GM13977 (cell line): Measurements from ENCODE around the gene TSHZ1.

ENCODE experiments used
- DNase-seq: peaks from one replicate; pipeline ENCODE4 v3.0.0; 2012; ENCODE audit warnings: low spot score
- in situ Hi-C: fragments of 300-500 bp; cut with MboI; formaldehyde crosslinking; loops from one replicate; pipeline ENCODE4 v1.12.0; 2022; ENCODE audit warnings: low sequenced_read_pairs, low pct_unique_long_range_greater_than_20kb, mixed read lengths, inconsistent platforms; ENCODE audit not compliant: unreplicated experiment
- TF ChIP-seq, protein P1 (sequence below): IDR thresholded peaks from 2 replicates; pipeline ENCODE4 v1.5.1; 2012; ENCODE audit warnings: mild to moderate bottlenecking, control low read depth; ENCODE audit not compliant: insufficient read depth; ENCODE audit errors: extremely low read depth, missing control alignments

The TSHZ1 gene

DNA sequence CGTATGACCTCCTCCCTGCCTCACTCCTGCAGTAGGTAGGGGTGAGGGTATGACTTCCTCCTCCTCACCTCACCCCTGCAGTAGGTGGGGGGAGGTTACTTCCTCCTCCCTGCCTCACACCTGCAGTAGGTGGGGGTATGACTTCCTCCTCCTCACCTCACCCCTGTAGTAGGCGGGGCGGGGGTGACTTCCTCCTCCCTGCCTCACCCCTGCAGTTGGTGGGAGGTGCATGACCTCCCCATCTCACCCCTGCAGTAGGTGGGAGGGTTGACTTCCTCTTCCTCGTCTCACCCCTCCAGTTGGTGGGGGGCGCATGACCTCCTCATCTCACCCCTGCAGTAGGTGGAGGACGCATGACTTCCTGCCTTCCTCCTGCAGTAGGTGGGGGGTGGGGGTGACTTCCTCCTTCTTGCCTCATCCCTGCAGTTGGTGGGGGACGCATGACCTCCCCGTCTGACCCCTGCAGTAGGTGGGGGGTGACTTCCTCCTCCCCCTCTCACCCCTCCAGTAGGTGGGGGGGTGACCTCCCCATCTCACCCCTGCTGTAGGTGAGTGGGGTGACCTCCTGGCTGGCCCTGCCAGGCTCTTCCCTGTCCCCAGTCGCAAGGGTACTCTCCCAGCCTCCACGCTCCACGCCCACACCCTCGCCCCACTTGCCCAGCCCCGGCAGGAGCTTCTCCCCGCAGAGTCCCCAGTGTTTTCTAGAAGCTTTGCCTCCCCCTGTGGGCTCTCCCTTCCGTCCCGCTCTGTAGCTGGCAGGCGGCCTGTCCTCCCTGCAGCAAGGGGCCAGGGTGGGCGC, 39.3 kb downstream of the TSHZ1 start:
- TF ChIP-seq, protein P1, sequence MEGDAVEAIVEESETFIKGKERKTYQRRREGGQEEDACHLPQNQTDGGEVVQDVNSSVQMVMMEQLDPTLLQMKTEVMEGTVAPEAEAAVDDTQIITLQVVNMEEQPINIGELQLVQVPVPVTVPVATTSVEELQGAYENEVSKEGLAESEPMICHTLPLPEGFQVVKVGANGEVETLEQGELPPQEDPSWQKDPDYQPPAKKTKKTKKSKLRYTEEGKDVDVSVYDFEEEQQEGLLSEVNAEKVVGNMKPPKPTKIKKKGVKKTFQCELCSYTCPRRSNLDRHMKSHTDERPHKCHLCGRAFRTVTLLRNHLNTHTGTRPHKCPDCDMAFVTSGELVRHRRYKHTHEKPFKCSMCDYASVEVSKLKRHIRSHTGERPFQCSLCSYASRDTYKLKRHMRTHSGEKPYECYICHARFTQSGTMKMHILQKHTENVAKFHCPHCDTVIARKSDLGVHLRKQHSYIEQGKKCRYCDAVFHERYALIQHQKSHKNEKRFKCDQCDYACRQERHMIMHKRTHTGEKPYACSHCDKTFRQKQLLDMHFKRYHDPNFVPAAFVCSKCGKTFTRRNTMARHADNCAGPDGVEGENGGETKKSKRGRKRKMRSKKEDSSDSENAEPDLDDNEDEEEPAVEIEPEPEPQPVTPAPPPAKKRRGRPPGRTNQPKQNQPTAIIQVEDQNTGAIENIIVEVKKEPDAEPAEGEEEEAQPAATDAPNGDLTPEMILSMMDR = no peak
- no peak for DNase-seq
- in situ Hi-C loops = no loop called here

DNA sequence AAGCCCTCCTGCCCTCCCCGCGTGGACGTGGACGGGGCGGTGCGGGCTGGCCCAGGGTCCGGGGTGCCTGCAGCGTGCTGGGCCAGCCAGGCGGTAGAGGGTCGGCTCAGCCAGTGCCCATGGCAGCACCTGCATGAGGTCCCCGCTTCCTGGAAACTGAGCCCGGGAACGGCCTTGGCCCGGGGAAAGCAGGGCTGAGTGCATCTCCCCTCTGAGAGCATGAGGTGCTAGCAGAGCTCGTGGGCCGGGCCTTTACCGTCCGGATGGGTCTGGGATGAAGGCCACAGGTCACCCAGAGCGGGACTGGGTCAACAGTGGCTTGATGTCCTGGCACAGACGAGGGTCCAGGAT, 39.8 kb downstream of the TSHZ1 start:
- TF ChIP-seq, protein P1 = no peak
- DNase-seq = no peak
- in situ Hi-C loops = no loop called here

DNA sequence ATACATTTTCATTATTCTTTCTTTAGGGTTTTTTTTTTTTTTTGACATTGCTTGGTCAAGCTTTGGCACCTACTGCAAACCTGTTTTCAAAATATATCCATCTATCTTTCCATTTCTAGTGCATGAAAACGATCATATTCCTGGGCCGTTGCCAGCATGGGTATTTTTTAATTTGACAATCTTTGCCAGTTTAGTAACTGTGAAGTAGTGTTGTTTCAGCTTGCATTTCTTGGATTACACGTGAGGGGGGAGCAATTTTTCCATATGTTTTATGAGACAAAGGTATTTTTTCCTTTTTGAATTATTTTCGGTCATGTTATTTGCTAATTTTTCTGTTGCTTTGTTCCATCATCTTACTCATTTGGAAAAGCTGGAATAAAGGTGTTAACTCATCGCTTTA, 40.9 kb downstream of the TSHZ1 start:
- in situ Hi-C loops = no loop called here
- TF ChIP-seq, protein P1 = no peak
- no peak for DNase-seq

DNA sequence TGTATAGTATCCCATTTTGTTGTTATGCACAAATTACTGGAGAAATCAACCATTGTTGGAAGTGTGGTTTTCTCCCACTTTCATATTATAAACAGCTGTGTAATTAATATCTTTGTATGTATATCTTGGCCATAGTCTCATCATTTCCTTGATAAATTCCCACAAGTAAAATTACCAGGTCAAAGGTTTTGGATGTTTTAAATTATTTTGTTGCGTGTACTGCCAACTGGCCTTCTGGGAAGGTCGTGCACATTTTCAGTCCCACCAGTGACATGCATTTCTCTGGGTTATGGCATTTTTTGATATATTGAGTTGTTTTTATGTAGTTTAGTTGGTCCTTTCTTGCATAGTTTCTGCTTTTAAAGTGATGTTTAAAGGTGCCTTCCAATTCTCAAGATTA, 41.5 kb downstream of the TSHZ1 start:
- no peak for DNase-seq
- in situ Hi-C loops = no loop called here
- TF ChIP-seq, protein P1 = no peak

DNA sequence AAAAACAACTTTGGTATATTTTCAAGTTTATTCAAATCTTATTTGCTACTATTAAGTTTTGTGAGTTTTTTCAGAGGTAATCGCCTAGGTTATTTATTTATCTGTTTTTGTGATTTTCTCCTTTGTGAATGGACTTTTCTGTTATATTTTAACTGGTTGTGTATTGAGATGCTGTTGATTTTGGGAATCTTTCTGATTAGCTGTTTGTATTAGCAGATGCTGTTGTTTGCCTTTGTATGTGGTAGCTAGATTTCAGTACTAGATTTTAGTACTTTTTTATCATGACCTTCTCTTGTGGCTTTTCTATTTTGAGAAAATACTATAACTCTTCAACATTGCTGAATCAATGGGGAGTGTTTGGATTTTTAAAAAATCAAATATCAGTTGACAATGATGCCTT, 42.4 kb downstream of the TSHZ1 start:
- DNase-seq = no peak
- in situ Hi-C loops = no loop called here
- TF ChIP-seq, protein P1 = no peak

DNA sequence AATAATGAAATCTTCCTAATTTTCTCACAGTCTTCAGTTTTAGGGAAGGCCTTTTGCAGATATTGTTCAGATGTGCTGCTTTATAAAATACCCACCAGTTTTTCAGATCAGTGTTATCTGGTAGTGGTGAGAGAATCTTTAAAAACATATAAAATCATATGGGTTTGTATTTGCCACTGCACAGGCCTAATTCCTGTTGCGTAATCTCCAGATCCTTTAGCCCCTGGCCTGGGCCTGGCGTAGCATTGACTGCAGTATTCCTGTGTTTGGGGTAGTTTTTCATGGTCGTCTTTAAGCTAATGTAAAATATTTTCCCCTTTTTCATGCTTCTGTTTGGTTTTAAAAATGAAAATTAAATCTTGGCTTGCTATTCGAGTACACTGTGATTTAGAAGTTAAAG, 43.2 kb downstream of the TSHZ1 start:
- TF ChIP-seq, protein P1 = no peak
- in situ Hi-C loops = no loop called here
- no peak for DNase-seq
